H1 (cell line): ENCODE results near the gene IL2RA. TPM values are rescaled to one million over a fixed set of nuclear protein-coding genes. Genes with fewer than 3 reads are reported as not detected.

Experiments used
- CTCF ChIA-PET: fragments of 300-600 bp; sonication (Branson Sonifier 250); formaldehyde crosslinking; loops from one replicate; lab custom pipeline; 2021; ENCODE audit not compliant: partially characterized antibody; lab: Charles Lee
- POLR2A ChIA-PET: fragments of 300-600 bp; sonication (Branson Sonifier 250); formaldehyde crosslinking; loops from one replicate; lab custom pipeline; 2021; ENCODE audit warnings: inconsistent platforms; ENCODE audit not compliant: partially characterized antibody; lab: Charles Lee
- DNase-seq, 2 experiments: peaks; one replicate each; pipeline versions ENCODE4 v3.0.0 to v3.0.0-alpha.2; 2010 to 2022; ENCODE audit warnings: low spot score in 2 of 2, low read depth in 1 of 2, mixed read lengths in 1 of 2
- FAIRE-seq: peaks from 2 replicates; lab custom pipeline; 2011; peaks lifted over from hg19 to GRCh38; lab: Jason Lieb, UNC
- H2AFZ ChIP-seq: 2 replicates; pipeline ENCODE4 v1.8.1; 2012; ENCODE audit warnings: low read length, inconsistent platforms
- H2AK5ac ChIP-seq: 2 replicates; pipeline ENCODE4 v1.6.1; 2013; ENCODE audit warnings: low read depth, low read length
- H2BK120ac ChIP-seq: replicated peaks from 2 replicates; pipeline ENCODE3; 2013; ENCODE audit warnings: low read depth, low read length, inconsistent platforms
- H2BK12ac ChIP-seq: 2 replicates; pipeline ENCODE4 v1.6.1; 2013; ENCODE audit warnings: low read depth, low read length
- H2BK15ac ChIP-seq: 2 replicates; pipeline ENCODE4 v1.6.1; 2013; ENCODE audit warnings: low read length
- H2BK20ac ChIP-seq: 2 replicates; pipeline ENCODE4 v1.6.1; 2013; ENCODE audit warnings: low read length
- H2BK5ac ChIP-seq: 2 replicates; pipeline ENCODE4 v1.6.1; 2013; ENCODE audit warnings: low read depth, low read length
- H3K14ac ChIP-seq: 2 replicates; pipeline ENCODE4 v1.6.1; 2013; ENCODE audit warnings: inconsistent platforms; ENCODE audit not compliant: insufficient read length
- H3K18ac ChIP-seq: 2 replicates; pipeline ENCODE4 v1.6.1; 2013; ENCODE audit warnings: low read length; ENCODE audit errors: extremely low read depth
- H3K23ac ChIP-seq: 2 replicates; pipeline ENCODE4 v1.6.1; 2013; ENCODE audit warnings: inconsistent platforms; ENCODE audit not compliant: insufficient read length
- H3K23me2 ChIP-seq: 2 replicates; pipeline ENCODE4 v1.6.1; 2013; ENCODE audit warnings: low read depth, low read length
- H3K27ac ChIP-seq: 2 replicates; pipeline ENCODE4 v1.6.1; 2011; ENCODE audit warnings: low read depth, low read length, inconsistent platforms
- H3K27me3 ChIP-seq, 4 experiments: replicated peaks in 1 of 4; 1 replicate in 1 of 4; 2 replicates in 3 of 4; pipeline versions ENCODE4 v1.6.1 to v1.8.1; 2011 to 2013; ENCODE audit warnings: low read length in 3 of 4, mild to moderate bottlenecking in 3 of 4, inconsistent platforms in 2 of 4, mixed read lengths in 2 of 4, moderate library complexity in 1 of 4; ENCODE audit not compliant: control insufficient read depth in 3 of 4, insufficient read depth in 3 of 4; ENCODE audit errors: extremely low read depth in 1 of 4
- H3K36me3 ChIP-seq, 4 experiments: 2 replicates each; pipeline versions ENCODE4 v1.6.1 to v1.8.1; 2011 to 2013; ENCODE audit warnings: mild to moderate bottlenecking in 4 of 4, low read length in 3 of 4, moderate library complexity in 2 of 4, control low read depth in 1 of 4, inconsistent platforms in 1 of 4; ENCODE audit not compliant: insufficient read depth in 4 of 4, control insufficient read depth in 2 of 4
- H3K4ac ChIP-seq: replicated peaks from 2 replicates; pipeline ENCODE3; 2013; ENCODE audit warnings: low read length, low read depth, mixed read lengths, inconsistent platforms; ENCODE audit not compliant: insufficient read length
- H3K4me1 ChIP-seq, 4 experiments: replicated peaks in 1 of 4; 1 replicate in 1 of 4; 2 replicates in 3 of 4; pipeline versions ENCODE4 v1.6.1 to v1.8.1; 2011 to 2013; ENCODE audit warnings: low read length in 3 of 4, inconsistent platforms in 2 of 4, mixed read lengths in 1 of 4; ENCODE audit not compliant: insufficient read depth in 4 of 4, control insufficient read depth in 3 of 4
- H3K4me2 ChIP-seq, 2 experiments: 2 replicates each; pipeline versions ENCODE4 v1.6.1 to v1.8.1; 2011 to 2013; ENCODE audit warnings: low read depth in 2 of 2, low read length in 2 of 2, control low read depth in 1 of 2, inconsistent platforms in 1 of 2, mild to moderate bottlenecking in 1 of 2; ENCODE audit not compliant: insufficient read depth in 1 of 2
- H3K4me3 ChIP-seq, 4 experiments: fragments of 200-600, 300-600 bp in 1 of 4; sonication (generic), shearing (Covaris generic), sonication (Bioruptor Twin) in 1 of 4; 2 replicates each; pipeline versions ENCODE4 v1.5.1 to v1.8.1; 2011 to 2016; ENCODE audit warnings: low read length in 4 of 4, low read depth in 3 of 4, control low read depth in 2 of 4, inconsistent platforms in 2 of 4, mild to moderate bottlenecking in 2 of 4, mixed read lengths in 1 of 4, moderate library complexity in 1 of 4; ENCODE audit not compliant: insufficient read depth in 2 of 4; ENCODE audit errors: extremely low read depth in 1 of 4
- H3K56ac ChIP-seq: replicated peaks from 2 replicates; pipeline ENCODE3; 2013; ENCODE audit warnings: low read depth, mild to moderate bottlenecking, mixed read lengths, low read length, inconsistent platforms; ENCODE audit not compliant: insufficient read length
- H3K79me1 ChIP-seq: 2 replicates; pipeline ENCODE4 v1.6.1; 2013; ENCODE audit warnings: low read depth, low read length, control low read depth
- H3K79me2 ChIP-seq, 2 experiments: 2 replicates each; pipeline versions ENCODE4 v1.6.1 to v1.8.1; 2012 to 2013; ENCODE audit warnings: low read length in 2 of 2, mild to moderate bottlenecking in 2 of 2, inconsistent platforms in 1 of 2; ENCODE audit not compliant: insufficient read depth in 2 of 2, control insufficient read depth in 1 of 2
- H3K9ac ChIP-seq, 4 experiments: replicated peaks in 1 of 4; 1 replicate in 1 of 4; 2 replicates in 3 of 4; pipeline versions ENCODE4 v1.6.1 to v1.8.1; 2011 to 2013; ENCODE audit warnings: low read depth in 3 of 4, low read length in 3 of 4, control low read depth in 2 of 4, mild to moderate bottlenecking in 2 of 4, moderate library complexity in 2 of 4, inconsistent platforms in 1 of 4; ENCODE audit errors: extremely low read depth in 1 of 4
- H3K9me3 ChIP-seq, 2 experiments: 2 replicates each; pipeline versions ENCODE4 v1.6.1 to v1.8.1; 2012 to 2013; ENCODE audit warnings: mild to moderate bottlenecking in 2 of 2, moderate library complexity in 2 of 2, control low read depth in 1 of 2, inconsistent platforms in 1 of 2, low read depth in 1 of 2, low read length in 1 of 2, mixed read lengths in 1 of 2; ENCODE audit not compliant: insufficient read depth in 2 of 2
- H4K20me1 ChIP-seq, 2 experiments: replicated peaks in 1 of 2; 2 replicates each; pipeline versions ENCODE3 to v1.8.1; 2011 to 2013; ENCODE audit warnings: inconsistent platforms in 2 of 2, low read length in 2 of 2, mild to moderate bottlenecking in 1 of 2; ENCODE audit not compliant: insufficient read depth in 2 of 2, control insufficient read depth in 1 of 2
- H4K5ac ChIP-seq: 2 replicates; pipeline ENCODE4 v1.6.1; 2013; ENCODE audit warnings: low read length, low read depth, mixed read lengths, inconsistent platforms; ENCODE audit not compliant: insufficient read length
- H4K8ac ChIP-seq: 2 replicates; pipeline ENCODE4 v1.8.0; 2013; ENCODE audit warnings: mild to moderate bottlenecking, moderate library complexity, low read length, inconsistent platforms; ENCODE audit not compliant: insufficient read depth; ENCODE audit errors: extremely low read depth
- H4K91ac ChIP-seq: replicated peaks from 2 replicates; pipeline ENCODE3; 2013; ENCODE audit warnings: low read length, mixed read lengths, inconsistent platforms; ENCODE audit not compliant: insufficient read length
- CBX5 ChIP-seq: fragments of 300-800, 300-1000 bp; sonication (generic); IDR thresholded peaks from 2 replicates; pipeline ENCODE4 v1.7.1; 2016; ENCODE audit warnings: antibody characterized with exemption, low read length, low read depth
- CHD2 ChIP-seq: IDR thresholded peaks from 2 replicates; pipeline ENCODE4 v1.6.1; 2012; ENCODE audit warnings: low read length, improper control_type of control experiment
- JUND ChIP-seq: IDR thresholded peaks from 2 replicates; pipeline ENCODE4 v1.6.1; 2011; ENCODE audit warnings: mild to moderate bottlenecking, improper control_type of control experiment, low read length
- NRF1 ChIP-seq: IDR thresholded peaks from 2 replicates; pipeline ENCODE4 v1.6.1; 2011; ENCODE audit warnings: mild to moderate bottlenecking, low read depth, low read length, improper control_type of control experiment
- SIRT6 ChIP-seq: IDR thresholded peaks from one replicate; pipeline ENCODE4 v1.7.1; 2012; ENCODE audit warnings: low read length, inconsistent platforms
- SP4 ChIP-seq: IDR thresholded peaks from 2 replicates; pipeline ENCODE4 v1.6.1; 2012; ENCODE audit warnings: low read length, inconsistent platforms
- TAF7 ChIP-seq: optimal IDR thresholded peaks from 2 replicates; pipeline ENCODE3; 2011; ENCODE audit warnings: low read depth, mild to moderate bottlenecking, inconsistent platforms, low read length, moderate library complexity, borderline replicate concordance
- polyA plus RNA-seq, 7 experiments: library from polyadenylated mRNA; depleted of rRNA in 3 of 7; stranded (reverse) in 5 of 7; unstranded in 2 of 7; fragments of >200 nt in 5 of 7; fragments of 200-250 nt in 2 of 7; gene quantifications; 1 replicate in 5 of 7; 2 replicates in 1 of 7; 4 replicates in 1 of 7; pipeline versions ENCODE4 v1.2.1 to v1.2.3, GENCODE V29; 2011 to 2013; ENCODE audit warnings: missing spikeins in 2 of 7, mixed read lengths in 2 of 7
- total RNA-seq: library from RNA; stranded (reverse); fragmentation: NEBNext Ultra II Directional; extraction: Animal tissue kit (Norgen Biotek cat#: 25700); gene quantifications from 2 replicates; pipeline ENCODE4 v1.2.1, GENCODE V29; 2021
- TF ChIP-seq, protein P1 (sequence below): IDR thresholded peaks from 2 replicates; pipeline ENCODE4 v1.6.1; 2011; ENCODE audit warnings: low read depth, mild to moderate bottlenecking, low read length; ENCODE audit not compliant: insufficient read depth

The IL2RA gene
- total and polyA plus RNA-seq, 2 of the 8 experiments (the other 6 are each of a cell fraction or from before 2014, with no cell fraction given), result not detected

DNA sequence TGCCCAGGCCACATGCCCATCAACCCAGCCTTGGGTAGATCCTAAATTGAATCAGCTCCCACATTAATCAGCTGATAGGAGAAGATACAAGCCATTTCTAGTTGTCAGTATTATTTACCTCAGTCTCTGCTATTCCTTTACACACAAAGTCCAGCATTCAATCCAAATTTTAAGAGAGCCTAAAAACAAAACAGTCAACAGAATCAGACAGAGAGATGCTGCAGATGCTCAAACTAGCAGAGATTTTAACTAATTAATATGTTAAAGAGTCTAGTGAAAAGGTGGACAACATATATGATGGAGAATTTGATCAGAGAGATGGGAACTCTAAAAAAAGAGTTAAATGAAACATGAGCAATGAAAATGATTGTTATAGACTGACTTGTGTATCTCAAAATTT, 70.5 kb downstream of the IL2RA start:
- no peak overlapping the region for H2BK5ac ChIP-seq
- no peak overlapping the region for H4K91ac ChIP-seq
- H3K4me2 ChIP-seq, result no peak overlapping the region
- H2BK20ac ChIP-seq, result no peak overlapping the region
- H3K4me1 ChIP-seq, result peaks cover 0 to 5% (median 3%) of the 10 kb centered on the region in 4 experiments; a peak in 4 of 7 replicates
- H4K20me1 ChIP-seq, result no peaks in the 10 kb centered on the region
- no peak for FAIRE-seq
- H3K79me2 ChIP-seq, result no peaks in the 10 kb centered on the region
- peaks cover 0 to 10% of the 10 kb centered on the region in 2 experiments; a peak in 2 of 4 replicates for H3K9me3 ChIP-seq
- no peak for TF ChIP-seq TAF7
- no peak for TF ChIP-seq SIRT6
- TF ChIP-seq SP4, result no peak
- no peak for TF ChIP-seq NRF1
- TF ChIP-seq CHD2, result no peak
- TF ChIP-seq, protein P1, sequence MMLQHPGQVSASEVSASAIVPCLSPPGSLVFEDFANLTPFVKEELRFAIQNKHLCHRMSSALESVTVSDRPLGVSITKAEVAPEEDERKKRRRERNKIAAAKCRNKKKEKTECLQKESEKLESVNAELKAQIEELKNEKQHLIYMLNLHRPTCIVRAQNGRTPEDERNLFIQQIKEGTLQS, result no peak
- TF ChIP-seq JUND, result no peak
- no peak for TF ChIP-seq CBX5
- H2AK5ac ChIP-seq, result no peak overlapping the region
- no peak overlapping the region for H2BK12ac ChIP-seq
- H3K36me3 ChIP-seq, result no peaks in the 10 kb centered on the region
- H3K56ac ChIP-seq, result no peak overlapping the region
- no peak overlapping the region for H2AFZ ChIP-seq
- no peak overlapping the region for H4K5ac ChIP-seq
- no peak overlapping the region for H3K18ac ChIP-seq
- H3K79me1 ChIP-seq, result no peaks in the 10 kb centered on the region
- no peaks in the 10 kb centered on the region for H3K23me2 ChIP-seq
- H3K14ac ChIP-seq, result no peak overlapping the region
- no peak overlapping the region for H3K27ac ChIP-seq
- no peak for DNase-seq
- H3K23ac ChIP-seq, result no peak overlapping the region
- H2BK15ac ChIP-seq, result no peak overlapping the region
- H3K4ac ChIP-seq, result no peak overlapping the region
- H3K4me3 ChIP-seq, result no peak overlapping the region
- H4K8ac ChIP-seq, result no peak overlapping the region
- H3K27me3 ChIP-seq, result no peaks in the 10 kb centered on the region
- ChIA-PET POLR2A (no interaction called here), CTCF (interaction anchor here (1.0 to 1.4 kb wide), 2 partner anchors 10 to 176 kb away, joined by 3 to 4 read pairs; no protein-coding TSS in a partner anchor)
- no peak overlapping the region for H2BK120ac ChIP-seq
- no peak overlapping the region for H3K9ac ChIP-seq
